NCI-H187 treated with DMSO at 0.1 percent for 48 hours (cell line): ENCODE data around the gene ZNF385C.
"Not testable (repeated sequence)": the region's sequence is repeated elsewhere in the genome, so short reads cannot be mapped to it uniquely, and the experiment has no call there.

Experiments
- DNase-seq: peaks from one replicate; lab custom pipeline; 2025; lab: John Stamatoyannopoulos, UW

Gene ZNF385C, protein sequence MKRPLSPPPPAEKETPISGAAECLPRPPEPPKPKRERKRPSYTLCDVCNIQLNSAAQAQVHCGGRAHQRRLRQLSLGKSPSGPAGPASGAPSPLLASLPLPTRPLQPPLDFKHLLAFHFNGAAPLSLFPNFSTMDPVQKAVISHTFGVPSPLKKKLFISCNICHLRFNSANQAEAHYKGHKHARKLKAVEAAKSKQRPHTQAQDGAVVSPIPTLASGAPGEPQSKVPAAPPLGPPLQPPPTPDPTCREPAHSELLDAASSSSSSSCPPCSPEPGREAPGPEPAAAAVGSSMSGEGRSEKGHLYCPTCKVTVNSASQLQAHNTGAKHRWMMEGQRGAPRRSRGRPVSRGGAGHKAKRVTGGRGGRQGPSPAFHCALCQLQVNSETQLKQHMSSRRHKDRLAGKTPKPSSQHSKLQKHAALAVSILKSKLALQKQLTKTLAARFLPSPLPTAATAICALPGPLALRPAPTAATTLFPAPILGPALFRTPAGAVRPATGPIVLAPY

DNA sequence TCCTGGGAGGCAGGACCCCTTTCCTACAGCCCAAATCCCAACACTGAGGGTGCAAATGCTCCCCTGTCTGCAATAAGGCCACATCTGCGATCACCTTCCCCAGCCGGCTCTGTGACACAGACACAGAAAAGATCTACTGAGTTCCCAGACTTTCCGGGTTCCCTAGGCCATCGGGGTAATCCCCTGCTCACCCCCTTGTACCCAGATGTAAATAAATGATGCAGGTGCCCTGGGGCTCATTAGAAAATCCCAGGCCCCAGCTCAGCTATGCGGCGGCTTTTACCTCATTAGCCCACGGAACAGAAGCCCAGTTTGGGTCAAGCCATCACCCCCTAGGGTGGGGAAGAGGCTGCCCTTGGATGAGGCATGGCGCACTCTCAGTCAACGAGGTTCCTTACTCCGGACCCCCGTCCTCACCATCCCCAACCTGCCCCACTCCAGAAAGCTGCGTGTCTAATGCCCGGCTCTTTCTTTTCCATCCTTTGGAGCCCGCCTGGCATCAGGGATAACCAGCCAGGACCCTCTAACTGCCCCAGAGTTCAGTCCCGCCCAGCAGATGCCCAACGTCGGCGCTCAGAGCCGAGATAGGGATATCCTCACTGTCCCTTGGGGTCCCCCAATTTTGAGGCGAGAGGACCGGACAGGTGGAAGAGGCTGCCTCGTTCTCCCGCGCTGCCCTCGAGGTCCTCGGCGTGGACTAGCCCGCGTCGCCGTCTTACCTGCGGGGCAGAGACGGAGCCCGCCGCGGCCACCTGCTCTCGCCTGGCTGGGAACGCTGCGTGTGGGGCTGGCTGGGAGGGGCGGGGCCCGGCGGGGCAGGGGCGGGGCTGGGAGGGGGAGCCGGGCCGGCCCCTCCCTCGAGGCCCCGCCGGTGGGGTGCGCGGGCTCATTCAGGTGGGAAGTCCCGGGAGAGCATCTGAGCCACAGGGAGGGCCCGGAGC is at the start of gene ZNF385C:
Gene ZNF385C (minus strand): TSS at position 783 of the 941 bp plus-strand sequence. CDS start 35,417 bp downstream, outside the sequence.
- no peak for DNase-seq

DNA sequence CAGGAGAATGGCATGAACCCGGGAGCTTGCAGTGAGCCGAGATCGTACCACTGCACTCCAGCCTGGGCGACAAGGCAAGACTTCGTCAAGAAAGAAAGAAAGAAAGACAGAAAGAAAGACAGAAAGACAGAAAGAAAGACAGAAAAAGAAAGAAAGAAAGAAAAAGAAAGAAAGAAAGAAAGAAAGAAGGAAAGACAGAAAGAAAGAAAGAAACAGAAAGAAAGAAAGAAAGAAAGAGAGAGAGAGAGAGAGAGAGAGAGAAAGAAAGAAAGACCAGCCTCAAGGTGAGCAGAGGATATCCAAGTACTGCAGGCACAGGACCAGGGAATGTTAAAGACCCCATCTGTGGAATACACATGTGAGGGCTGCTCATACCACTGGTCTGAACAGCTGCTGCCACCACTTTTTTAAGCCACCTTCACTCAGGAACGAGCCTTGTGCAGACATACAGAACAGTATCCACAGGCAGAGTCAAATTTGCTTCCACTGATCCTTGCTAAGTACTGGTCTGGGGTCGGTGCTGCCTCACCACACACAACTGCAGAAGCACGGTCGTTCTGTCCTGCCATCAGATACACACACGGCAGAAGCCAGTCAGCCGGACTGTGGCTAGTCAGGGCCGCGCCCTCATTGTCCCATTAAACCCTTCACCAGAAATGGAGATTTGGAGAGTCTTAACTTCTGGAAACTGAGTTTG is 48.8 kb upstream of the ZNF385C start:
- DNase-seq = no peak

DNA sequence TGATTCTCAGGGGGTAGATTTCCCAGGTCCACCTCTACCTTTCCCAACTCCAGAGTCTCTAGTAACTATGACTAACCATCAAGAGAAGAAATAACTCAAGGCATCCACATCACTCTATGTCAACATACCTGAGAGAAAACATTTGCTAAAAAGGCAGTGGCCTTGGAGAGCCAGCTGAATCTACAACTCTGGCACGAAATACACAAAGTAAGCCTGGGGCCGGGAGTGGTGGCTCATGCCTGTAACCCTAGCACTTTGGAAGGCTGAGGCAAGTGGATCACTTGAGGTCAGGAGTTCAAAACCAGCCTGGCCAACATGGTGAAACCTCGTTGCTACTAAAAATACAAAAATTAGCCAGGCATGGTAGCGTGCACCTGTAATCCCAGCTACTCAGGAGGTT is 44.9 kb upstream of the ZNF385C start:
- DNase-seq = not testable (repeated sequence)

DNA sequence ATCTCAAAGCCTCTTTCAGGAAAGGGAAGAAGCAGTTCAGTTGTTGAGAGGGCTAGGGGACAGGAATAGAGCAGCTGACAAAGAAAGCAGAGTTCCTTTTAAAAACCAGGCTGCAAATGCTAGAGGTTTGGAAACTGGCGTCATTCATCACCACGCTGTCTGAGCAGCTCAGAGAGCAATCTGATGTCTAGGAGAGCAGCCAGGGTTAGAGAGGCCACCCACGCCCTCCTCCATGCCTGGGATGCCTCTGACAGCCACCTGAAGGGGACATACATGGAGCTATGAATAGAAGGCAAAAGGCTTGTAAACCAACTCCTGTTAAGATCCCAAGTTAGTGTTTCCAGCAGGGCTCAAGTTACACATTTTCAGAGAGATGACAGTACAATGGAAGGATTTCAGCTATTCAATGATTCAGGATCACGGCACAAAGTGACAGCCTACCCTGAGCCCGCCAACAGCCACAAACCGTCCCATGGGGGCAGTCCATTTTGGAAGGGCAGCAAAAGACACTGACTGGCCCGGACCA is 44.2 kb upstream of the ZNF385C start:
- DNase-seq = no peak

DNA sequence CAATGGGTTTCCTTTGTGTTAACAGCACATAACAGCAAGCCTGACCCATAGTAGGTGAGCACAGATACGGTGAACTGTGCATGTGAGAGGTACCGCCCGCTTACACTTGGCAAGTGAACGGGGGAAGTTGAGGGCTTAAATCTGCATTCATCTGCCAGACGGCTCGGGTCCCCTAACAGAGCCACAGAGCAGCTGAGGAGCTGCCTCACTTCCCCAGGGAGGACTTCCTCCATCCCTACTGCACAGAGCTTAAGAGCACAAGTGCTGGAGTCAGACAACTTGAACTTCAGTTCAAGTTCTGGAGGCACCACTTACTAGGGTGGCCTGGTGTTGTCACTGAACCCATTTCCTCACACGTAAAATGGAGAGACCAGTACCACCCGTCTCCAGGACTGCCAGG is 43.1 kb upstream of the ZNF385C start:
- no peak for DNase-seq

DNA sequence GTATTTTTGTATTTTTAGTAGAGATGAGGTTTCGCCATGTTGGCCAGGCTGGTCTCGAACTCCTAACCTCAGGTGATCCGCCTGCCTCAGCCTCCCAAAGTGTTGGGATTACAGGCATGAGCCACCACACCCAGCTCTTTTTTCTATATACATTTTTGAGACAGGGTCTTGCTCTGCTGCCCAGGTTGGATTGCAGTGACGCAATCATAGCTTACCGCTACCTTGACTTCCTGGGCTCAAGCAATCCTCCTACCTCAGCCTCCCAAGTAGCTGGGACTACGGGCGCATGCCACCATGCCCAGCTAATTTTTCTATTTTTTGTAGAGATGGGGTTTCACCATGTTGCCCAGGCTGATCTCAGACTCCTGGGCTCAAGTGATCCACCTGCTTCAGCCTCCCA is 42.4 kb upstream of the ZNF385C start:
- DNase-seq = not testable (repeated sequence)

DNA sequence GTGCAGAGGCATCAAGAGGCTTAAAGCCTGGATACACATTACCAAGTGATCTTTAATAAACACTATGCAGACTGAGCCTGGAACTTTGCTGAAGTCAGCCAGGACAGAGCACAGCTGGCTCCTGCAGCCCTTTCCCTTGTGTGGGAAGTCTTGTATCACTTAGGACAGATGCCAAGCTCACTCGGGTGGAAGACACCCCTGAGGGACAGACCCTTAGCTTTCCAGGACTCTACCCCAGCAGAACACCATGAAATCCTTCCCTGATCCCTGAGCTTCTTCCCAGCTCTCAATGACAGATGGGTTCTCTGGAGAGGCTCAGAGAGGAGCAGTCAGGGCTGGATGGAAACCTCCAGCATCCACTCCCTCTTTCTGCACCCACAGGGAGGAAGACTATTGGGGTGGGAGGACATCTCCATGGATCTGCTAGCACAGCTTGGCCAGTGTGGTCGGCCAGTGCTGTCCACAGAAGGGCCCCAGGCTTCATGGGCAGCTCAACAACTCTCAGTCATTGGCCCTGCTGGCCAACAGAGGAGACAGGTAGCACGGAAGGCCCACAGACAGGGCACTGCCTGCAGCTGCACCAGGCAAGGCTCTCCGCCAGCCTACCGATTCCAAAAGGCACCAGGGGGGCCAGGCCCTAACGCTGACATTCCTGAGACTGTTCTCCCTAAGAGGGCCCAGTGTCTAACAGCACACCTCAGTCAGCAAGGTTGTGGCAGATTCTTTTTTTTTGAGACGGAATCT is 40.6 kb upstream of the ZNF385C start:
- no peak for DNase-seq

DNA sequence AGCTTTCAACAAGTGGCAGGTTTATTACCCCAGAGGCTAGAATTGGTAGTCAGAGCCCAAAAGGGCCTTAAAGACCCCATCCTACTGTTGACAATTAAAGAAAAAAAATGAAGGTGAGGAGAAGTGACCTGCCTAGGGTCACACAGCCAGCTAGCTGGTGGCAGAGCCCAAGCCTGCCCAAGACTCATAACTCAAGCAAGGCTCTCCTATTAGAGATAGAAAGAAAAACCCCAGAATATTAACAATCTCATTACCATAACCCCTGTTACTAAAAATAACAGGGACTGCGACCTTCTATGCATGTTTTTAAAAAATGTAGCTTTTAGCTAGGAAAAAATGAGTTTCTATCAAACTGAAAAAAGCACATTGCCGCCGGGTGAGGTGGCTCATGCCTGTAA is 38.4 kb upstream of the ZNF385C start:
- no peak for DNase-seq

DNA sequence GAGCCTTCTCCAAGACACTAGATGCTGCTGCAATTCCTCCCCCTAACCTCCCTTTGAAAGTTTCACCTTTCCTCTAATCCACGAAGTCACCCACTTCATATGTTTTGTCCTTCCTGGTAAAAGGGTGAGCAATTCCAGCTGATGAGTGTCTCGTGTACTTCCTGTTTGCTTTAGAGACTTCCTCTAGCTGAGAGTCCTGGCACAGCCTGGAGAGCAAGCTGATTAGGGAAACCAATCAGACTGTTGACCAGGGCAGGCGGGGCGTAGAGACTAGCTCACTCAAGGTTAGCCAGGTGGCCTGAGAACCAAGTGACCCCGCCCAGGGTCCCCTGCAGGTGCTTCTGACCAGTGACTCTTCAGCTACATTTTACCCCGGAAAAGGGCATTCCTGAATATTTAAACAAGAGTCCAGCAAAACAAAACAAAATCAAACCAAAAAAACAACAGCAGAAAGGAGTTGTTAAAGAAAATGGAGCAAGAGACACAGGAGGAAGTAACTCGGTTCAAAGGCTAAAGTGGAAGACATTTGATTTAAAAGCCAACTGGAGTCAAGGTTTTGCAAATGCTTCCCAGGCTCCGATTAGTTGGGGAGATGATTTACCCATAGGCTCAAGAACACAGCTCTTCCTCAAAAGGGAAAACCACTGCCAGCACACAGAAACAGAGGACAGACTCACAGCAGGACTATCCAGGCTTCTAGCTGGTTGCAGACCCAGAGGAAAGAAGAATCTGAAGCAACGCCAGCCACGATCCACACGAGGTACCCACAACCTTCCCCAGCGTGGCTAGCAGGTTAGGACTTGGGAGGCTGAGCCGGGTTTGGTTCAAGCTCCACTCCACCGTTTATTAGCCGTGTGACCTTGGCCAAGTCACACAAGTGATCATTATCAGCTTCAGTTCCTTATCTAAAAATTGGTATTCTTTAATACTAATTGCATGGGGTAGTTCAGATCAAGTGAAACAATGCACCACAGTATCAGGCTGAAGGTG is 37.7 kb upstream of the ZNF385C start:
- no peak for DNase-seq

DNA sequence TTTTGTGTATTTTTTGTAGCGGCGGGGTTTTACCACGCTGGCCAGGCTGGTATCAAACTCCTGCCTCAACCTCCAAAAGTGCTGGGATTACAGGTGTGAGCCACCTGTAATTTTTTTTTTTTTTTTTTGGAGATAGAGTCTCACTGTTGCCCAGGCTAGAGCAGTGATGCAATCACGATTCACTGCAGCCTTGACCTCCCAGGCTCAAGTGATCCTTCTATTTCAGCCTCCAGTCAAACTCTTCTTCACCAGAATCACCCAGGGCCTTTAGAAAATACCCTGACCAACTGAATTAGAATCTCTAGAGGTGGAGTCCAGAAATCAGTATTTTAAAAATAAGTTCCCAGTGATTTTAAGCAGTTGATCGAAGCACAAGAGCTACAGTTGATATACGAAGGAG is 36.9 kb upstream of the ZNF385C start:
- DNase-seq = no peak

DNA sequence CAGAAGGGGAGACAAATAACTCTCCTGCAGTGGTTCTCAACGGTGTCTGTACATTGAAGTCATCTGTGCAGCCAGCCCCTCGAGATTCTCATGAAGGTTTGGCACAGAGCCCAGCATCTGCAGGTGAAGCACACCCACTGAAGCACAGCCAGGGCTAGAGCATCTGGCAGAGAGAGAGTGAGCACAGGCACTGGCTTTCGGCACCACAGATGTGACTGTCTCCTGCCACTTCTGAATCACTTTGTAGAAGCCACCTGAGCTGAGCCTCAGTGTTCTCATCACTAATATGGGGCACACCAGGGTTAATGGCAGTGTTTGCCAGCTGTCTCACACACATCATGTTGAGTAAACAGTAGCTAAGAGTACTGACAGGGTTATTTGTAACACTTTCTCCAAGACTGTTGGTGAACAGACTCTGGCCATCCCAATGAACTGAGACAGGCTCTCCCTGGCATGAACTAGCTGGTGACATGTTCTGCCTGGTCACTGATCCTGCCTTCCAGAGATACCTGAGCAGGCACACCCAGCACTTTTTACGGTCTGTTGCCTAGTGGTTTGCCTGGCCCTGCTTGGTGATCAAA is 35.3 kb upstream of the ZNF385C start:
- DNase-seq = peak; percentile 65

DNA sequence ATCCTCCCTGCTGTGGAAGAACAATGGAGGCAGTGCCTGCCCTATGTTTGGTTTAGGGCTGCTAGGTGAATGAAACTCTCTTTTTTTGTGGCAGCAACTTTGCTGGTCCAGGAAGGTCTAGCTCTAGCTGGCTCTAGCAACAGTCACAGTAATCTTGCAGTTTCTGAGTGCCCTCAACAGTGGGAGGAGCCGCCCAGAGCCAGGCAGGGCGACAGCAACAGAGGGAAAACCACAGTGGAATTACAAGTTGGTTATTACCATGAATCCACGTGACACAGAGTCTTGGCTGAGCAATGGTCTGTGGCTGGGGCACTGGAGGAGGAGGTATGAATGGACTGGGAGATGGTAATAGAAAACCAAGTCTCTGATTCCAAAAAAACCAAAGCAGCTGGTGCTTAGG is 34.7 kb upstream of the ZNF385C start:
- peak; percentile 65 for DNase-seq

DNA sequence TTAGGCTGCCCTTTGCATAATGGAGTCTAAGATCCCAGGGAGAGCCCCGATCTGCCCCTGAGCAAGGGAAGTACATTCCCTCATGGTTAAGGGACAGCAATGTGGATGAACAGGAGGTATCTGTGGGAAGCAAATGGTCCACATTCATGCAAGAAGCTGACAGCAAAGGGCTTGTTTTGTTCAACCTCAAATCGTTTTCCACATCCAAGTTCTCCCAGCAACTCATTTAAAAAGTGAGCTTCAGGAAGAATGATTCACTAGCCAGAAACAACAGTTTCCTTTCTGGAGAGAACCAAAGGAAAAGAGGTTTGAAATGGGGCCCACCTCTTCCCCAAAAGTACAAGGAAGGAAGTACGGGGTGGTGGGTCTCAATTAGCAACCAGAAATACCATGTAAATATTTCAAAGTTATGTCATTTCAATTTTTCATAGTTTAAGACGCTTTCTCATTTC is 33.7 kb upstream of the ZNF385C start:
- DNase-seq = no peak

DNA sequence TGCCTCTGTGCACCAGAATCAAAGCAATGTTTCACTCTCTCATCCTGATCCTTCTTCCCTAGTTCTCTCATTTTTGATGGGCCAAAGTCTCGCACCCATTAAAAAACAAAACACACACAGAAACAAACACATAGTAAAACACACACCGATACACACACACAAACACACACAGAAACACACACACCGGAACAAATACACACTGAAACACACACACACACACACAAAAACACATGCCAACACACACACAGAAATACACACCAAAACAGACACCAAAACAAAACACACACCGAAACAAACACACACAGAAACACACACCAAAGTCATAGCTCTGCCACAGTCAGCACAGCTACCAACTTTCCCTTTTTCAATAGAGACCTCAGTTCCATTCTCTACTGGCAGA is 33.0 kb upstream of the ZNF385C start:
- DNase-seq = no peak

DNA sequence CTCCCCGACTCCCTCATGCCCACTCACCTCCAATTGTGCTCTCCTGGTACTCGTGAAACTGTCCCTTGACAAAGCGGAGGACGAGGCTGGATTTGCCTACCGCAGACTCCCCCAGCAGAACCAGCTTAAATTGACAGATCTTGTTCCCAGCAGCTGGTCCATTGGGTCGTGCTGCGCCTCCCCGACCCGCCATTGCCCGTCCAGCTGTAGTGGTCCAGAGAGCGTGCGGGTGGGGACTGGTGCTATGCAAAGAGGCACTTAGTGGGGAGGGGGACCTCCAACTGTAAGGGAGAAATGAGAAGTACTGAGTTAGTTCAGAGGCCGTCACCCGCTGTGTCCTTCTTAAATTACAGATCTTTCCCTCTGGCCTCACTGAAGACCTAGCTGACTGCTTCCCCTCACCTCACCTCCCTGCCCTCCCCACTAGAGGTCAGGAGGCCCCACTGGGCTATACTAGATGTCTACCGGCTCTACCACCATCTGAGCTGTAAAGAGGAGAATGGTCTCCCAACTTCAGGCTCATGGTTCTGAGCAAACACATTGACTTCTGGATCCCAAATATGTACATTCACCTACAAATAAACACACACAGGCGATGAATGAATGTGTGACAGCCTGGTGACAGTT is 32.1 kb upstream of the ZNF385C start:
- DNase-seq = no peak

DNA sequence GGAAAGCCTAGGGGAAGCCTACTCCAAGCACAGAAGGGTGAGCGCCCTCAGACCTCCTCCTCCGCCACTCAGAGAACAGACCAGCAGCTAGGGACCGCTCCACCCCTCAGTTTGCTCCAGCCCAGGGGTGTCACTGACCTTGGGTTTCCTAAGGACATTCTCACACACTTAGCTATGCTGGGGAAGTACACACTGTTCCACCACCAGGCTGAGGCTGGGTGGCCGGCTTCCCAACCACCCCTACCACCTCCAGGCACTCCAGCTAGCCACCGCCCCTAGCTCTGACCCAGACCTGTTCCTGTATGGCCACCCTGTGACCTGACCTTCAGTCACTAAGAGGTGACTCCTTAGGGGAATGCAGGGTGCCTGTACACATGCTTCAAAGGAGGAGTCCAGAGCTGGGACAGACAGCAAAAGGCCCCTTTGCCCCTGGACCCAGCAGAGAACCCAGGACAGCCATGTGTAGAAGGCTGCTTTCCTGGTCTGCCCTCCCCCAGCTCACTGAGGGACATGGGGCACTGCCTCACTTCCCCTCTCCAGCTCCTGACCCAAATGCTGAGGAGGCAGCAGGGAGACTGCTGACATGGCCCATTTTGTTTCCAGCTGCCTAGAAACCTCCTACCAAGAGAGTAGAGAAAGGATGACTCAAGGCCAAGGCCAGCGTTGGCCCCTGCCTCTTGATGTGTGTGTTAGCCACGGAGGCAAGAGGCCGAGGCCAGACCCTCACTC is 31.0 kb upstream of the ZNF385C start:
- DNase-seq = no peak

DNA sequence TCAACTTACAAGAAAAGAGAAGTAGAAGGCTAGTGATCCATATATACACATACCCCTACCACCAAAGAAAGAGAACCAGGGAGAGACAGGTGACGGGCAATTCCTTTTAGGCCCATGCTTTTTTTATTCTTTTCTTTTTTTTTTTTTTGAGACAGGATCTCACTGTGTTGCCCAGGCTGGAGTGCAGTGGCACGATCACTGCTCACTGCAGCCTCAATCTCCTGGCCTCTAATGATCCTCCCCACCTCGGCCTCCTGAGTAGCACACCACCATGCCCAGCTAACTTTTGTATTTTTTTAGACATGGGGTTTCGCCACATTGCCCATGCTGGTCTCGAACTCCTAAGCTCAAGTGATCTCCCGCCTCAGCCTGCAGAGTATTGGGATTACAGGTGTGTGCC is 29.1 kb upstream of the ZNF385C start:
- no peak for DNase-seq

DNA sequence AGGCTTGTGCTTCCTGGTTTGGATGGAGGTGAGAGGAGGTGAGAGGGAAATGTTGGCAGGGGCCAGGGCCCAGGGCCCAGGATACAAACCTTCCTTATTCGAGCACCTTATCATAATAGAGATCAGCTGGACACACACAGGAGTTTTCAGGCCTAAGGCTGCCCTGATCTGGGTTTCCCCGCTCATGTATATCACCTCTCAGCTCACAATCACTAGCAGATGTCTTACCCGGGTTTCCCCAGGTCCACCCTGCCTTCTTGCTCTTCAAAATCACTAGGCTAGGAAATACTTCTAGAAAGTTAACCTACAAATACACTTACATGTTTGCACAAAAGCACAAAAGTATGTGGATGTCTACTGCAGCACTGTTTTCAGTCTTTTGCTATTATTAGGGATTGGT is 28.6 kb upstream of the ZNF385C start:
- no peak for DNase-seq
